A549 (cell line): Measurements from ENCODE around the gene PCED1B. TPM values are rescaled to one million over a fixed set of nuclear protein-coding genes. Genes with fewer than 3 reads are reported as not detected.

Source experiments
- ATAC-seq, 2 experiments: fragments of 200-7000 bp in 1 of 2; fragments of >200 bp in 1 of 2; cut with Nextera tagmentation in 1 of 2; cut with Tn5 transposase in 1 of 2; 3 replicates each; pipeline versions ENCODE4 v1.8.0 to v1.9.1; 2018 to 2020; ENCODE audit warnings: mild to moderate bottlenecking in 1 of 2, moderate library complexity in 1 of 2
- CTCF ChIA-PET: fragments of 300-600 bp; sonication (Branson Sonifier 250); formaldehyde crosslinking; extraction: SDS; loops from one replicate; lab custom pipeline; 2021; ENCODE audit warnings: antibody characterized with exemption, inconsistent platforms; lab: Yijun Ruan, JAX
- POLR2A ChIA-PET: fragments of 350-600 bp; formaldehyde crosslinking; extraction: SDS; loops from one replicate; lab custom pipeline; 2021; ENCODE audit warnings: antibody characterized with exemption, inconsistent platforms; lab: Yijun Ruan, JAX
- DNase-seq, 2 experiments: peaks; one replicate each; pipeline versions ENCODE4 v3.0.0 to v3.0.0-alpha.2; 2011 to 2016; ENCODE audit warnings: low read depth in 1 of 2, low spot score in 1 of 2
- FAIRE-seq: peaks from 2 replicates; lab custom pipeline; 2011; peaks lifted over from hg19 to GRCh38; lab: Jason Lieb, UNC
- H3K27ac ChIP-seq, 2 experiments: fragments of >200 bp; sonication (Bioruptor Twin); formaldehyde crosslinking; 3 replicates each; pipeline ENCODE4 v1.5.1; 2016 to 2017
- H3K4me1 ChIP-seq: fragments of >200 bp; sonication (Bioruptor Twin); formaldehyde crosslinking; 3 replicates; pipeline ENCODE4 v1.6.1; 2016
- H3K4me2 ChIP-seq: fragments of >200 bp; sonication (Bioruptor Twin); formaldehyde crosslinking; 3 replicates; pipeline ENCODE4 v1.6.1; 2016
- H3K4me3 ChIP-seq: fragments of >200 bp; sonication (Bioruptor Twin); formaldehyde crosslinking; 3 replicates; pipeline ENCODE4 v1.5.1; 2016
- H3K9me3 ChIP-seq: fragments of >200 bp; sonication (Bioruptor Twin); formaldehyde crosslinking; 3 replicates; pipeline ENCODE4 v1.6.1; 2016
- ATOH8 ChIP-seq: fragments of 250-450 bp; sonication (Bioruptor Pico); IDR thresholded peaks from 2 replicates; pipeline ENCODE4 v1.5.0; 2020; ENCODE audit warnings: low read depth, mild to moderate bottlenecking, moderate library complexity
- BCL3 ChIP-seq: fragments of >200 bp; sonication (Bioruptor Twin); formaldehyde crosslinking; IDR thresholded peaks from 3 replicates; pipeline ENCODE4 v1.6.1; 2016
- BHLHE40 ChIP-seq: IDR thresholded peaks from 2 replicates; pipeline ENCODE4 v1.6.1; 2012; ENCODE audit warnings: low read depth, low read length, inconsistent platforms
- CBX8 ChIP-seq: fragments of 200-600 bp; sonication (generic); IDR thresholded peaks from 2 replicates; pipeline ENCODE4 v1.6.1; 2016
- CEBPB ChIP-seq, 2 experiments: fragments of >200 bp in 1 of 2; sonication (Bioruptor Twin) in 1 of 2; formaldehyde crosslinking in 1 of 2; IDR thresholded peaks; 2 replicates each; pipeline ENCODE4 v1.6.1; 2012 to 2016
- E2F6 ChIP-seq: IDR thresholded peaks from 2 replicates; pipeline ENCODE4 v1.6.1; 2012; ENCODE audit warnings: low read depth, borderline replicate concordance
- EHF ChIP-seq: fragments of 250-450 bp; sonication (Bioruptor Pico); IDR thresholded peaks from 2 replicates; pipeline ENCODE4 v1.5.0; 2020; ENCODE audit warnings: mild to moderate bottlenecking
- FOSB ChIP-seq: fragments of 250-450 bp; sonication (Bioruptor Pico); IDR thresholded peaks from 2 replicates; pipeline ENCODE4 v1.5.0; 2020; ENCODE audit warnings: mild to moderate bottlenecking, moderate library complexity
- FOSL2 ChIP-seq, 2 experiments: fragments of 450-650 bp in 1 of 2; fragments of >200 bp in 1 of 2; sonication (Bioruptor Twin) in 1 of 2; formaldehyde crosslinking; IDR thresholded peaks; 2 replicates each; pipeline versions ENCODE4 v1.5.0 to v1.6.1; 2016 to 2020; ENCODE audit warnings: mild to moderate bottlenecking in 1 of 2, moderate library complexity in 1 of 2
- FOXS1 ChIP-seq: fragments of 250-450 bp; sonication (Bioruptor Pico); IDR thresholded peaks from 2 replicates; pipeline ENCODE4 v1.5.0; 2020; ENCODE audit warnings: mild to moderate bottlenecking, moderate library complexity
- GATA3 ChIP-seq: IDR thresholded peaks from 2 replicates; pipeline ENCODE4 v1.6.1; 2012; ENCODE audit warnings: borderline replicate concordance
- HEYL ChIP-seq: fragments of 250-450 bp; sonication (Bioruptor Pico); IDR thresholded peaks from 2 replicates; pipeline ENCODE4 v1.8.0; 2021; ENCODE audit warnings: mild to moderate bottlenecking, moderate library complexity
- HOXA7 ChIP-seq: fragments of 250-450 bp; sonication (Bioruptor Pico); IDR thresholded peaks from 2 replicates; pipeline ENCODE4 v1.5.0; 2020; ENCODE audit warnings: mild to moderate bottlenecking, moderate library complexity
- HOXB13 ChIP-seq: fragments of 250-450 bp; sonication (Bioruptor Pico); IDR thresholded peaks from 2 replicates; pipeline ENCODE4 v1.5.0; 2020; ENCODE audit warnings: low read depth, mild to moderate bottlenecking, moderate library complexity
- JUN ChIP-seq, 2 experiments: fragments of >200 bp; sonication (Bioruptor Twin); formaldehyde crosslinking; IDR thresholded peaks; 2 replicates in 1 of 2; 3 replicates in 1 of 2; pipeline ENCODE4 v1.6.1; 2016 to 2017
- JUNB ChIP-seq: fragments of >200 bp; sonication (Bioruptor Twin); formaldehyde crosslinking; IDR thresholded peaks from 2 replicates; pipeline ENCODE4 v1.6.1; 2016
- MAX ChIP-seq: IDR thresholded peaks from 2 replicates; pipeline ENCODE4 v1.6.1; 2012
- MAZ ChIP-seq: fragments of 150-350 bp; IDR thresholded peaks from 2 replicates; pipeline ENCODE4 v1.6.1; 2014; ENCODE audit warnings: antibody characterized with exemption, low read depth, low read length, borderline replicate concordance
- MYC ChIP-seq: IDR thresholded peaks from 2 replicates; pipeline ENCODE4 v1.6.1; 2012; ENCODE audit warnings: mild to moderate bottlenecking, inconsistent platforms, low read length, improper control_type of control experiment, borderline replicate concordance
- NR3C1 ChIP-seq: fragments of >200 bp; sonication (Bioruptor Twin); formaldehyde crosslinking; IDR thresholded peaks from 3 replicates; pipeline ENCODE4 v1.6.1; 2017
- PBX3 ChIP-seq: IDR thresholded peaks from 2 replicates; pipeline ENCODE4 v1.6.1; 2012
- PHF8 ChIP-seq: fragments of 200-600 bp; sonication (generic); IDR thresholded peaks from 2 replicates; pipeline ENCODE4 v1.6.1; 2016; ENCODE audit warnings: low read depth, mild to moderate bottlenecking, antibody characterized with exemption, moderate library complexity, borderline replicate concordance
- RAD21 ChIP-seq, 2 experiments: fragments of >200 bp in 1 of 2; sonication (Bioruptor Twin) in 1 of 2; formaldehyde crosslinking in 1 of 2; IDR thresholded peaks in 1 of 2; conservative IDR thresholded peaks in 1 of 2; 2 replicates in 1 of 2; 3 replicates in 1 of 2; pipeline ENCODE4 v1.6.1; 2012 to 2018; ENCODE audit warnings: inconsistent platforms in 1 of 2
- RARB ChIP-seq: fragments of 250-450 bp; sonication (Bioruptor Pico); IDR thresholded peaks from 2 replicates; pipeline ENCODE4 v1.8.0; 2021; ENCODE audit warnings: mild to moderate bottlenecking, moderate library complexity
- RCOR1 ChIP-seq: fragments of 150-350 bp; IDR thresholded peaks from 2 replicates; pipeline ENCODE4 v1.6.1; 2014; ENCODE audit warnings: antibody characterized with exemption, low read length, low read depth
- RFX5 ChIP-seq: fragments of 450-650 bp; IDR thresholded peaks from 2 replicates; pipeline ENCODE4 v1.7.1; 2014; ENCODE audit warnings: antibody characterized with exemption, mild to moderate bottlenecking, moderate library complexity
- TP53 ChIP-seq: fragments of 250-450 bp; sonication (Bioruptor Pico); IDR thresholded peaks from 2 replicates; pipeline ENCODE4 v1.5.0; 2021; ENCODE audit warnings: mild to moderate bottlenecking, moderate library complexity
- USF2 ChIP-seq: fragments of 450-650 bp; IDR thresholded peaks from 2 replicates; pipeline ENCODE4 v1.6.1; 2014; ENCODE audit warnings: antibody characterized with exemption
- ZFP36 ChIP-seq: fragments of 450-650 bp; IDR thresholded peaks from 2 replicates; pipeline ENCODE4 v1.6.1; 2014; ENCODE audit warnings: borderline replicate concordance; ENCODE audit not compliant: partially characterized antibody
- ZNF302 ChIP-seq: fragments of 250-450 bp; sonication (Bioruptor Pico); IDR thresholded peaks from 2 replicates; pipeline ENCODE4 v1.9.0; 2021; ENCODE audit warnings: inconsistent platforms, mild to moderate bottlenecking, moderate library complexity
- WGBS: methylation state at CpG from one replicate; pipeline ENCODE4 v1.1.6; 2017; ENCODE audit errors: missing lambda C conversion rate; 5-methylcytosine and 5-hydroxymethylcytosine counted together
- polyA plus RNA-seq, 4 experiments: library from polyadenylated mRNA; depleted of rRNA in 3 of 4; stranded (reverse); fragments of >200 nt; fragmentation: RNase III in 1 of 4; extraction: RNeasy Plus Mini Kit Qiagen cat#74134 plus additional on column Dnase treatment in 1 of 4; gene quantifications; 2 replicates in 3 of 4; 3 replicates in 1 of 4; pipeline ENCODE4 v1.2.3, GENCODE V29; 2011 to 2017

PCED1B gene
- polyA plus RNA-seq, 2 of the 4 experiments (the other 2 are of a cell fraction): 74.6 to 108 TPM

GRCh38 chr12:47080725-47081502 lies 1.5 kb downstream of the PCED1B start:
- peak; percentile 39 to 44 for ATAC-seq
- Histone ChIP-seq H3K4me1 (peaks cover 41% of the 10 kb centered on the region), H3K9me3 (no peaks in the 10 kb centered on the region), H3K4me2 (peak overlapping the region; percentile 89)
- WGBS: 1% methylated on average over 26 of the region's 26 CpGs
- CTCF ChIA-PET: interaction anchor here (1.0 to 3.9 kb wide), 11 partner anchors 8 to 316 kb away, joined by 3 to 25 read pairs (median 6); no protein-coding TSS in a partner anchor
- TF ChIP-seq EHF (CRISPR knock-in tag) (peak; percentile 61; the same call in 1 of the 2 replicates), MYC (peak; percentile 68; the same call in 1 of the 2 replicates), JUNB (peak; percentile 73), HEYL (CRISPR knock-in tag) (peak; percentile 69), MAX (peak; percentile 91), JUN (IDR thresholded peaks at IDR 0.05) (peak; percentile 6 to 60; a peak in 4 of 5 replicates), MAZ (no peak), CBX8 (no peak), PHF8 (peak; percentile 22; the same call in 1 of the 2 replicates), HOXB13 (CRISPR knock-in tag) (peak; percentile 54), USF2 (no peak), ATOH8 (0 out of 2 replicates have a peak, but pooled peaks have one; percentile 54), GATA3 (peak; percentile 72; the same call in 1 of the 2 replicates), ZFP36 (no peak), FOSL2 (IDR thresholded peaks at IDR 0.05) (peak; percentile 73), FOSL2 (CRISPR knock-in tag; IDR thresholded peaks at IDR 0.05) (peak; percentile 93), TP53 (CRISPR knock-in tag) (no peak; the same call in 1 of the 2 replicates), RARB (CRISPR knock-in tag) (peak; percentile 57; the same call in 1 of the 2 replicates), PBX3 (no peak), E2F6 (peak; percentile 10; the same call in 1 of the 2 replicates), FOXS1 (CRISPR knock-in tag) (0 out of 2 replicates have a peak, but pooled peaks have one; percentile 4), CEBPB (IDR thresholded peaks at IDR 0.05) (peak; percentile 79 to 96; a peak in 3 of 4 replicates), RAD21 (conservative IDR thresholded peaks at IDR 0.05 in 1 of 2, IDR thresholded peaks at IDR 0.05 in 1 of 2) (peak in 1 of 2 experiments; percentile 11; a peak in 1 of 5 replicates), HOXA7 (0 out of 2 replicates have a peak, but pooled peaks have one; percentile 15), BHLHE40 (peak; percentile 86), NR3C1 (no peak), RCOR1 (no peak), RFX5 (no peak), ZNF302 (CRISPR knock-in tag) (no peak), BCL3 (0 out of 3 replicates have a peak, but pooled peaks have one; percentile 26), FOSB (CRISPR knock-in tag) (peak; percentile 86; the same call in 1 of the 2 replicates)
- TF ChIP-seq, all 56 proteins: peak for 20
- peak in 1 of 2 experiments; percentile 93 for DNase-seq
- FAIRE-seq: peak; percentile 18
- POLR2A ChIA-PET: interaction anchor here (0.8 to 11.0 kb wide), 11 partner anchors 7 to 697 kb away, joined by 3 to 156 read pairs (median 8); no protein-coding TSS in a partner anchor
- peak overlapping the region; percentile 97 to 100 for H3K27ac ChIP-seq
- peak overlapping the region; percentile 74 for H3K4me3 ChIP-seq
